Panc1 (cell line): Measurements from ENCODE around the gene ANP32A. TPM values are rescaled to one million over a fixed set of nuclear protein-coding genes. Genes with fewer than 3 reads are reported as not detected.

Source experiments
- ATAC-seq: fragments of 200-7000 bp; cut with Tn5 transposase; 2 replicates; pipeline ENCODE4 v1.9.1; 2020; ENCODE audit warnings: mild to moderate bottlenecking, moderate library complexity
- BruUV-seq: library from RNA; stranded (reverse); fragments of 400-500 nt; replicated peaks from 2 replicates; lab custom pipeline; 2021; lab: Mats Ljungman, UMichigan
- CTCF ChIA-PET: fragments of 300-600 bp; sonication (Branson Sonifier 250); formaldehyde crosslinking; loops from one replicate; lab custom pipeline; 2022; ENCODE audit warnings: antibody characterized with exemption; lab: Charles Lee
- POLR2A ChIA-PET: fragments of 300-600 bp; sonication (Branson Sonifier 250); formaldehyde crosslinking; loops from one replicate; lab custom pipeline; 2022; ENCODE audit warnings: antibody characterized with exemption; lab: Charles Lee
- DNase-seq: peaks from one replicate; pipeline ENCODE4 v3.0.0-alpha.2; 2010; ENCODE audit warnings: low read depth, low spot score
- H3K27ac ChIP-seq: 2 replicates; pipeline ENCODE4 v1.5.1; 2011; ENCODE audit warnings: mild to moderate bottlenecking, low read length, inconsistent platforms
- H3K27me3 ChIP-seq: fragments of 200-500 bp; sonication (Bioruptor generic); 2 replicates; pipeline ENCODE4 v1.6.0; 2014; ENCODE audit warnings: low read length, inconsistent platforms; ENCODE audit not compliant: control insufficient read depth, insufficient read depth
- H3K36me3 ChIP-seq: fragments of 200-500 bp; sonication (Bioruptor generic); 2 replicates; pipeline ENCODE4 v1.5.1; 2014; ENCODE audit warnings: inconsistent platforms, mild to moderate bottlenecking, low read length, moderate library complexity; ENCODE audit not compliant: control insufficient read depth, insufficient read depth
- H3K4me1 ChIP-seq: 2 replicates; pipeline ENCODE4 v1.5.1; 2011; ENCODE audit warnings: inconsistent platforms, mild to moderate bottlenecking, low read length, moderate library complexity; ENCODE audit not compliant: control insufficient read depth, insufficient read depth
- H3K4me3 ChIP-seq, 2 experiments: 2 replicates each; pipeline ENCODE4 v1.5.1; 2011 to 2012; ENCODE audit warnings: low read depth in 2 of 2, low read length in 2 of 2, mild to moderate bottlenecking in 2 of 2, inconsistent platforms in 1 of 2, moderate library complexity in 1 of 2
- H3K9me3 ChIP-seq: fragments of 200-500 bp; sonication (Bioruptor generic); 2 replicates; pipeline ENCODE4 v1.5.1; 2014; ENCODE audit warnings: low read depth, mild to moderate bottlenecking, inconsistent platforms, low read length, moderate library complexity; ENCODE audit not compliant: control insufficient read depth, insufficient read depth
- POLR2AphosphoS5 ChIP-seq: IDR thresholded peaks from 2 replicates; pipeline ENCODE4 v1.6.1; 2012; ENCODE audit warnings: mild to moderate bottlenecking, low read depth, low read length, moderate library complexity
- SIN3A ChIP-seq: IDR thresholded peaks from 2 replicates; pipeline ENCODE4 v1.6.1; 2012; ENCODE audit warnings: low read depth, mild to moderate bottlenecking, low read length, moderate library complexity, borderline replicate concordance; ENCODE audit not compliant: insufficient read depth
- TCF7L2 ChIP-seq: IDR thresholded peaks from 2 replicates; pipeline ENCODE4 v1.6.1; 2011; ENCODE audit warnings: mild to moderate bottlenecking, low read depth, low read length, inconsistent platforms
- in situ Hi-C: cut with HindIII; loops from 2 replicates; pipeline ENCODE4 v1.10.0; 2016; ENCODE audit warnings: low sequenced_read_pairs, low pct_unique_long_range_greater_than_20kb
- intact Hi-C: fragments of 100-400 bp; cut with micrococcal nuclease; formaldehyde crosslinking; loops from one replicate; pipeline ENCODE4 v1.10.0; 2022; ENCODE audit not compliant: unreplicated experiment
- microRNA-seq: library from miRNA; unstranded; fragments of <30 nt; microRNA quantifications from one replicate; pipeline ENCODE4 v1.1.0, GENCODE V29; 2020; ENCODE audit not compliant: unreplicated experiment
- total RNA-seq: library from RNA; stranded (reverse); gene quantifications from one replicate; pipeline ENCODE4 v1.2.1, GENCODE V29; 2021; ENCODE audit not compliant: unreplicated experiment
- TF ChIP-seq, protein P1 (sequence below): fragments of 450-650 bp; IDR thresholded peaks from 2 replicates; pipeline ENCODE4 v1.5.1; 2017; ENCODE audit warnings: mild to moderate bottlenecking
- TF ChIP-seq, protein P2 (sequence below), 2 experiments: IDR thresholded peaks; 2 replicates each; pipeline ENCODE4 v1.6.1; 2011 to 2012; ENCODE audit warnings: low read depth in 2 of 2, control low read depth in 1 of 2, low read length in 1 of 2, mild to moderate bottlenecking in 1 of 2, moderate library complexity in 1 of 2; ENCODE audit not compliant: insufficient read depth in 1 of 2

The ANP32A gene
- total RNA-seq, 1 experiment from 2014 or later, result 226 TPM

DNA sequence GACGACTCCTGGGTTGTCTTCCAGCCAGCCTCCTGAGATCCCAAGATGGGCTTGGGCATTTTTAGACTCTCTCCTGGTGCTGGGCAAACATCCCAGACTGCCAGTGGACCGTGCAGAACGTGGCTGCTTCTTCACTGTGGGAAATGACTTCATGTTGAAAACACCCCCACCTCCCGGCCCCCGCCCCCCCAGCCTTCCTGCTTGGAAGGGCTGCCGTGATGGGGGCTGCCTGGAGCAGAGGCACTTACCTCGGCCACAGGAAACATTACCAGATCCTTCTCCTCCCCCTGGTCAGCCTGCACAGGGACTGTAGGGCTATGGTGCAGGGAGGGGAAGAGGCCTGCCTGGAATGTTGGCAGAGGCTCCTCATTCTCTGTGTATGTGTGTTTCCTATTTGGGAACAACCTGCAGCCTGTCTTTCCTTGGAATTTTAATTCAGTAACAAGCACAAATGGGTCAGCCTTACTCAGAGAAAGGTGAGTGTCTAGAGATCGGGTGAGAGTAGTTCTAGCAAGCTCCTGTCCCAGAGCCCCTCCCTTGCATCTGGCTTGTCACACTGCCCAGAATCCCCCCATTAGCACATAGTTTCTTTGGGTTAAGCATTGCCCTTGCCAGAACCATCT is 90.8 kb downstream of the ANP32A start:
- in situ Hi-C loops, result no loop called here

More for the DNA sequence above, 90.8 kb downstream of the ANP32A start:
- no peak overlapping the region for H3K27ac ChIP-seq
- intact Hi-C loops, result loop anchor here (2.0 kb wide), 1 partner anchor 145 kb away; no protein-coding TSS in a partner anchor
- H3K4me3 ChIP-seq, result no peak overlapping the region
- no peaks in the 10 kb centered on the region for H3K4me1 ChIP-seq
- H3K36me3 ChIP-seq, result no peaks in the 10 kb centered on the region
- TF ChIP-seq SIN3A (no peak), TCF7L2 (no peak), POLR2AphosphoS5 (no peak)
- TF ChIP-seq, protein P1, sequence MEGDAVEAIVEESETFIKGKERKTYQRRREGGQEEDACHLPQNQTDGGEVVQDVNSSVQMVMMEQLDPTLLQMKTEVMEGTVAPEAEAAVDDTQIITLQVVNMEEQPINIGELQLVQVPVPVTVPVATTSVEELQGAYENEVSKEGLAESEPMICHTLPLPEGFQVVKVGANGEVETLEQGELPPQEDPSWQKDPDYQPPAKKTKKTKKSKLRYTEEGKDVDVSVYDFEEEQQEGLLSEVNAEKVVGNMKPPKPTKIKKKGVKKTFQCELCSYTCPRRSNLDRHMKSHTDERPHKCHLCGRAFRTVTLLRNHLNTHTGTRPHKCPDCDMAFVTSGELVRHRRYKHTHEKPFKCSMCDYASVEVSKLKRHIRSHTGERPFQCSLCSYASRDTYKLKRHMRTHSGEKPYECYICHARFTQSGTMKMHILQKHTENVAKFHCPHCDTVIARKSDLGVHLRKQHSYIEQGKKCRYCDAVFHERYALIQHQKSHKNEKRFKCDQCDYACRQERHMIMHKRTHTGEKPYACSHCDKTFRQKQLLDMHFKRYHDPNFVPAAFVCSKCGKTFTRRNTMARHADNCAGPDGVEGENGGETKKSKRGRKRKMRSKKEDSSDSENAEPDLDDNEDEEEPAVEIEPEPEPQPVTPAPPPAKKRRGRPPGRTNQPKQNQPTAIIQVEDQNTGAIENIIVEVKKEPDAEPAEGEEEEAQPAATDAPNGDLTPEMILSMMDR, result no peak
- TF ChIP-seq, protein P2, sequence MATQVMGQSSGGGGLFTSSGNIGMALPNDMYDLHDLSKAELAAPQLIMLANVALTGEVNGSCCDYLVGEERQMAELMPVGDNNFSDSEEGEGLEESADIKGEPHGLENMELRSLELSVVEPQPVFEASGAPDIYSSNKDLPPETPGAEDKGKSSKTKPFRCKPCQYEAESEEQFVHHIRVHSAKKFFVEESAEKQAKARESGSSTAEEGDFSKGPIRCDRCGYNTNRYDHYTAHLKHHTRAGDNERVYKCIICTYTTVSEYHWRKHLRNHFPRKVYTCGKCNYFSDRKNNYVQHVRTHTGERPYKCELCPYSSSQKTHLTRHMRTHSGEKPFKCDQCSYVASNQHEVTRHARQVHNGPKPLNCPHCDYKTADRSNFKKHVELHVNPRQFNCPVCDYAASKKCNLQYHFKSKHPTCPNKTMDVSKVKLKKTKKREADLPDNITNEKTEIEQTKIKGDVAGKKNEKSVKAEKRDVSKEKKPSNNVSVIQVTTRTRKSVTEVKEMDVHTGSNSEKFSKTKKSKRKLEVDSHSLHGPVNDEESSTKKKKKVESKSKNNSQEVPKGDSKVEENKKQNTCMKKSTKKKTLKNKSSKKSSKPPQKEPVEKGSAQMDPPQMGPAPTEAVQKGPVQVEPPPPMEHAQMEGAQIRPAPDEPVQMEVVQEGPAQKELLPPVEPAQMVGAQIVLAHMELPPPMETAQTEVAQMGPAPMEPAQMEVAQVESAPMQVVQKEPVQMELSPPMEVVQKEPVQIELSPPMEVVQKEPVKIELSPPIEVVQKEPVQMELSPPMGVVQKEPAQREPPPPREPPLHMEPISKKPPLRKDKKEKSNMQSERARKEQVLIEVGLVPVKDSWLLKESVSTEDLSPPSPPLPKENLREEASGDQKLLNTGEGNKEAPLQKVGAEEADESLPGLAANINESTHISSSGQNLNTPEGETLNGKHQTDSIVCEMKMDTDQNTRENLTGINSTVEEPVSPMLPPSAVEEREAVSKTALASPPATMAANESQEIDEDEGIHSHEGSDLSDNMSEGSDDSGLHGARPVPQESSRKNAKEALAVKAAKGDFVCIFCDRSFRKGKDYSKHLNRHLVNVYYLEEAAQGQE (IDR thresholded peaks at IDR 0.05; ENCODE audit: insufficient read depth in 1 of 2, low read depth in 2 of 2, low read length in 1 of 2), result no peak
- POLR2A ChIA-PET, result no interaction called here
- BruUV-seq, result no TSS peak
- CTCF ChIA-PET, result interaction anchor here (0.6 kb wide), 2 partner anchors 146 to 195 kb away, joined by 3 read pairs; no protein-coding TSS in a partner anchor
- ATAC-seq, result no peak; the same call in 1 of the 2 replicates
- no peaks in the 10 kb centered on the region for H3K9me3 ChIP-seq
- no peak for DNase-seq
- no peaks in the 10 kb centered on the region; the same call in 1 of the 2 replicates for H3K27me3 ChIP-seq

Small RNAs within 50 kb of the gene (microRNA-seq; reads per million reads assigned to microRNA genes)
- gene MIR4312, result not detected

Other genes starting within 250 kb of the ANP32A start
- gene CORO2B, start 241.9 kb downstream of the ANP32A start, total RNA-seq, result 0.36 TPM
- gene SPESP1, start 109.6 kb upstream of the ANP32A start, total RNA-seq, result not detected
- gene NOX5, start 193.8 kb upstream of the ANP32A start, total RNA-seq, result 0.26 TPM